GM18861 (cell line): ENCODE data around the gene PRAMEF10.
"Not testable (repeated sequence)": the region's sequence is repeated elsewhere in the genome, so short reads cannot be mapped to it uniquely, and the experiment has no call there.

ENCODE experiments used
- ATAC-seq: cut with Tn5 transposase; IDR thresholded peaks from one replicate; pipeline ENCODE4 v1.9.1; 2021; ENCODE audit not compliant: unreplicated experiment

PRAMEF10 gene

GRCh38 chr1:12898170-12898569 is at the start of gene PRAMEF10:
TSS of gene PRAMEF10 (minus strand) at chr1:12898270. CDS start at chr1:12895847, 2,423 bp downstream.
- ATAC-seq, result not testable (repeated sequence)

- not testable (repeated sequence) for ATAC-seq
Measured at GRCh38 chr1:12947480-12947879, 49.4 kb upstream of the PRAMEF10 start, which contains the start of gene PRAMEF6. TSS of gene PRAMEF6 (minus strand) at chr1:12947580. CDS start at chr1:12942518, 5,062 bp downstream.

- ATAC-seq, result not testable (repeated sequence)
Measured at GRCh38 chr1:12924368-12924767, 26.3 kb upstream of the PRAMEF10 start.

GRCh38 chr1:12921749-12922148 is 23.7 kb upstream of the PRAMEF10 start:
- ATAC-seq, result not testable (repeated sequence)

GRCh38 chr1:12916310-12916709 is 18.2 kb upstream of the PRAMEF10 start, which contains the start of gene PRAMEF7:
TSS of gene PRAMEF7 (plus strand) at chr1:12916610. CDS start at chr1:12917693, 1,083 bp downstream.
- not testable (repeated sequence) for ATAC-seq

- ATAC-seq, result not testable (repeated sequence)
Measured at GRCh38 chr1:12903793-12904572, 5.9 kb upstream of the PRAMEF10 start.

GRCh38 chr1:12899186-12899585 is 1.1 kb upstream of the PRAMEF10 start:
- ATAC-seq, result not testable (repeated sequence)

- not testable (repeated sequence) for ATAC-seq
Measured at GRCh38 chr1:12886101-12886500, 12.0 kb downstream of the PRAMEF10 start, which contains the start of gene PRAMEF4. TSS of gene PRAMEF4 (minus strand) at chr1:12886201. CDS start at chr1:12883394, 2,807 bp downstream.

- ATAC-seq, result not testable (repeated sequence)
Measured at GRCh38 chr1:12878453-12878852, 19.6 kb downstream of the PRAMEF10 start.

GRCh38 chr1:12863131-12863880 is 34.8 kb downstream of the PRAMEF10 start:
- not testable (repeated sequence) for ATAC-seq

GRCh38 chr1:12856786-12857185 is 41.3 kb downstream of the PRAMEF10 start, which contains the start of gene PRAMEF2:
TSS of gene PRAMEF2 (plus strand) at chr1:12857086. CDS start at chr1:12859010, 1,924 bp downstream.
- ATAC-seq, result not testable (repeated sequence)

- no peak for ATAC-seq
Measured at GRCh38 chr1:12851779-12852178, 46.3 kb downstream of the PRAMEF10 start.

- not testable (repeated sequence) for ATAC-seq
Measured at GRCh38 chr1:12848620-12849019, 49.5 kb downstream of the PRAMEF10 start, which contains the start of gene HNRNPCL1. TSS of gene HNRNPCL1 (minus strand) at chr1:12848720. CDS start at chr1:12848289, 431 bp downstream.
